SU-DHL-6 (cell line): Measurements from ENCODE around the gene ADPGK.
"Not testable (repeated sequence)": the region's sequence is repeated elsewhere in the genome, so short reads cannot be mapped to it uniquely, and the experiment has no call there.

ENCODE experiments used
- H2AFZ ChIP-seq: fragments of 200-600 bp; sonication (generic); 2 replicates; pipeline ENCODE4 v1.6.1; 2014; ENCODE audit warnings: low read depth, mild to moderate bottlenecking, moderate library complexity, mixed read lengths, antibody characterized with exemption, low read length; ENCODE audit not compliant: severe bottlenecking
- H3F3A ChIP-seq: fragments of 200-600 bp; shearing (Covaris generic); 2 replicates; pipeline ENCODE4 v1.6.0; 2016; ENCODE audit warnings: antibody characterized with exemption, mild to moderate bottlenecking; ENCODE audit not compliant: insufficient read depth
- H3K27ac ChIP-seq: fragments of 200-600 bp; sonication (generic); 2 replicates; pipeline ENCODE4 v1.5.1; 2016; ENCODE audit warnings: low read depth, mild to moderate bottlenecking, low read length, moderate library complexity, mixed read lengths
- H3K27me3 ChIP-seq: fragments of 200-600 bp; sonication (generic), shearing (Covaris generic); 2 replicates; pipeline ENCODE4 v1.6.0; 2014; ENCODE audit warnings: mild to moderate bottlenecking, low read length
- H3K36me3 ChIP-seq: fragments of 200-600 bp; sonication (generic); 2 replicates; pipeline ENCODE4 v1.6.1; 2014; ENCODE audit warnings: mild to moderate bottlenecking, low read length, mixed read lengths
- H3K4me2 ChIP-seq: fragments of 300-600, 200-600 bp; shearing (Covaris generic), sonication (generic); 2 replicates; pipeline ENCODE4 v1.6.0; 2014; ENCODE audit warnings: low read length, low read depth, mild to moderate bottlenecking; ENCODE audit not compliant: poor library complexity, severe bottlenecking
- H3K4me3 ChIP-seq: fragments of 200-600 bp; sonication (generic); 2 replicates; pipeline ENCODE4 v1.5.1; 2014; ENCODE audit warnings: antibody characterized with exemption, low read length, mild to moderate bottlenecking, mixed read lengths; ENCODE audit not compliant: insufficient read depth, poor library complexity, severe bottlenecking
- H3K79me2 ChIP-seq: fragments of 200-600 bp; sonication (generic); 2 replicates; pipeline ENCODE4 v1.6.1; 2014; ENCODE audit warnings: mild to moderate bottlenecking, low read length, moderate library complexity; ENCODE audit not compliant: insufficient read depth
- H3K9ac ChIP-seq: fragments of 200-600 bp; sonication (generic); 2 replicates; pipeline ENCODE4 v1.7.0; 2014; ENCODE audit warnings: mild to moderate bottlenecking, low read length
- H3K9me2 ChIP-seq: fragments of 200-600 bp; sonication (generic); replicated peaks from 2 replicates; pipeline ENCODE4 v1.6.1; 2014; ENCODE audit warnings: low read length; ENCODE audit not compliant: insufficient read depth
- H3K9me3 ChIP-seq: fragments of 200-600 bp; sonication (generic); 2 replicates; pipeline ENCODE4 v1.6.1; 2014; ENCODE audit warnings: low read length, mixed read lengths; ENCODE audit not compliant: insufficient read depth
- H4K20me1 ChIP-seq: fragments of 200-600 bp; sonication (generic); 2 replicates; pipeline ENCODE4 v1.6.1; 2014; ENCODE audit warnings: low read depth, mild to moderate bottlenecking, antibody characterized with exemption, low read length, moderate library complexity, mixed read lengths
- CTCF ChIP-seq: fragments of 200-600 bp; sonication (generic); IDR thresholded peaks from one replicate; pipeline ENCODE4 v1.5.1; 2017; ENCODE audit warnings: antibody characterized with exemption, mild to moderate bottlenecking, low read length, moderate library complexity; ENCODE audit not compliant: insufficient read depth, poor library complexity, severe bottlenecking
- EZH2phosphoT487 ChIP-seq: fragments of 200-600 bp; sonication (generic), shearing (Covaris generic); conservative IDR thresholded peaks from 2 replicates; pipeline ENCODE4 v1.6.1; 2018; ENCODE audit warnings: mild to moderate bottlenecking, antibody characterized with exemption, low read length, moderate library complexity, mixed read lengths

ADPGK gene

GRCh38 chr15:72818632-72819031, 35.1 kb upstream of the ADPGK start:
- Histone ChIP-seq H2AFZ (no peak overlapping the region), H3K9me2 (no peaks in the 10 kb centered on the region), H3K79me2 (no peaks in the 10 kb centered on the region), H3F3A (no peaks in the 10 kb centered on the region), H3K27ac (no peak overlapping the region), H4K20me1 (no peaks in the 10 kb centered on the region), H3K9ac (no peak overlapping the region), H3K9me3 (no peaks in the 10 kb centered on the region), H3K27me3 (no peaks in the 10 kb centered on the region), H3K4me3 (no peak overlapping the region), H3K36me3 (no peaks in the 10 kb centered on the region), H3K4me2 (no peak overlapping the region)
- no peak for TF ChIP-seq EZH2phosphoT487
- TF ChIP-seq CTCF, result no peak

- TF ChIP-seq CTCF (no peak), EZH2phosphoT487 (no peak)
- H2AFZ ChIP-seq, result no peak overlapping the region
These were observed 29.9 kb upstream of the ADPGK start for GRCh38 chr15:72813345-72814004.

DNA sequence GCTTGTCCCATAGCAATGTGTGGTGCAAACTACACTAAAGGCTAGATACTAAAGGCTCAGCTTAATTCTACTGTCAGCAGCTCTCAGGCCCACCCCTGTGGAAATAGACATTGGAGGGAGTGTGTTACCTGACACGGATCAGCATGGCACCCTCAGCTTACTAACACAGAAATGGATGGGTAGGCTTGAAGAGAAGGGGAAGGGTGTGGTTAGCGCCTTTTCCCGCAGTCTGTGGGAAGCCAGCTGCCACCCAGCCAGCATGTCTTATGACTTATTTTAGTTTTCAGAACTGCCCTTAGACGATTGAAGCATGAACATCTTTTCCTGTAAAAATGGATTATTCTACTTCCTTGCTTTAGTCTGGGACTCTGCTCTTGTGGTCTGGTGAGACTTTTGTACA, 25.8 kb upstream of the ADPGK start:
- Histone ChIP-seq H3K36me3 (no peaks in the 10 kb centered on the region), H3K79me2 (no peaks in the 10 kb centered on the region), H3F3A (no peaks in the 10 kb centered on the region), H3K4me2 (no peak overlapping the region), H3K4me3 (no peak overlapping the region), H4K20me1 (no peaks in the 10 kb centered on the region), H3K27ac (no peak overlapping the region), H3K27me3 (no peaks in the 10 kb centered on the region), H2AFZ (no peak overlapping the region), H3K9me3 (no peaks in the 10 kb centered on the region), H3K9me2 (no peaks in the 10 kb centered on the region), H3K9ac (no peak overlapping the region)
- TF ChIP-seq EZH2phosphoT487 (no peak), CTCF (no peak)

More at GRCh38 chr15:72813345-72814004, 29.9 kb upstream of the ADPGK start:
- Histone ChIP-seq H3F3A (no peaks in the 10 kb centered on the region), H4K20me1 (no peaks in the 10 kb centered on the region), H3K9me3 (no peaks in the 10 kb centered on the region), H3K9me2 (no peaks in the 10 kb centered on the region), H3K27ac (no peak overlapping the region), H3K4me2 (no peak overlapping the region), H3K27me3 (no peaks in the 10 kb centered on the region), H3K9ac (no peak overlapping the region), H3K4me3 (no peak overlapping the region), H3K36me3 (no peaks in the 10 kb centered on the region), H3K79me2 (no peaks in the 10 kb centered on the region)

- H3K9me3 ChIP-seq, result not testable (repeated sequence)
These were observed 23.8 kb upstream of the ADPGK start for GRCh38 chr15:72807346-72807745.

More at GRCh38 chr15:72807346-72807745, 23.8 kb upstream of the ADPGK start:
- H3K36me3 ChIP-seq, H3F3A ChIP-seq, H3K9me2 ChIP-seq, H4K20me1 ChIP-seq, H2AFZ ChIP-seq, H3K4me2 ChIP-seq, H3K4me3 ChIP-seq, H3K9ac ChIP-seq, H3K79me2 ChIP-seq, H3K27ac ChIP-seq, H3K27me3 ChIP-seq: not testable (repeated sequence)
